Anterior cingulate cortex (tissue), 58 donors: ENCODE results near the gene NUTM1.

Experiments used
- DNase-seq, 58 donors: peaks; one replicate each; lab custom pipeline; 2025; lab: John Stamatoyannopoulos, UW

The NUTM1 gene, protein sequence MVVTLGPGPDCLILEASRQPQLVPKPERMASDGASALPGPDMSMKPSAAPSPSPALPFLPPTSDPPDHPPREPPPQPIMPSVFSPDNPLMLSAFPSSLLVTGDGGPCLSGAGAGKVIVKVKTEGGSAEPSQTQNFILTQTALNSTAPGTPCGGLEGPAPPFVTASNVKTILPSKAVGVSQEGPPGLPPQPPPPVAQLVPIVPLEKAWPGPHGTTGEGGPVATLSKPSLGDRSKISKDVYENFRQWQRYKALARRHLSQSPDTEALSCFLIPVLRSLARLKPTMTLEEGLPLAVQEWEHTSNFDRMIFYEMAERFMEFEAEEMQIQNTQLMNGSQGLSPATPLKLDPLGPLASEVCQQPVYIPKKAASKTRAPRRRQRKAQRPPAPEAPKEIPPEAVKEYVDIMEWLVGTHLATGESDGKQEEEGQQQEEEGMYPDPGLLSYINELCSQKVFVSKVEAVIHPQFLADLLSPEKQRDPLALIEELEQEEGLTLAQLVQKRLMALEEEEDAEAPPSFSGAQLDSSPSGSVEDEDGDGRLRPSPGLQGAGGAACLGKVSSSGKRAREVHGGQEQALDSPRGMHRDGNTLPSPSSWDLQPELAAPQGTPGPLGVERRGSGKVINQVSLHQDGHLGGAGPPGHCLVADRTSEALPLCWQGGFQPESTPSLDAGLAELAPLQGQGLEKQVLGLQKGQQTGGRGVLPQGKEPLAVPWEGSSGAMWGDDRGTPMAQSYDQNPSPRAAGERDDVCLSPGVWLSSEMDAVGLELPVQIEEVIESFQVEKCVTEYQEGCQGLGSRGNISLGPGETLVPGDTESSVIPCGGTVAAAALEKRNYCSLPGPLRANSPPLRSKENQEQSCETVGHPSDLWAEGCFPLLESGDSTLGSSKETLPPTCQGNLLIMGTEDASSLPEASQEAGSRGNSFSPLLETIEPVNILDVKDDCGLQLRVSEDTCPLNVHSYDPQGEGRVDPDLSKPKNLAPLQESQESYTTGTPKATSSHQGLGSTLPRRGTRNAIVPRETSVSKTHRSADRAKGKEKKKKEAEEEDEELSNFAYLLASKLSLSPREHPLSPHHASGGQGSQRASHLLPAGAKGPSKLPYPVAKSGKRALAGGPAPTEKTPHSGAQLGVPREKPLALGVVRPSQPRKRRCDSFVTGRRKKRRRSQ

DNA sequence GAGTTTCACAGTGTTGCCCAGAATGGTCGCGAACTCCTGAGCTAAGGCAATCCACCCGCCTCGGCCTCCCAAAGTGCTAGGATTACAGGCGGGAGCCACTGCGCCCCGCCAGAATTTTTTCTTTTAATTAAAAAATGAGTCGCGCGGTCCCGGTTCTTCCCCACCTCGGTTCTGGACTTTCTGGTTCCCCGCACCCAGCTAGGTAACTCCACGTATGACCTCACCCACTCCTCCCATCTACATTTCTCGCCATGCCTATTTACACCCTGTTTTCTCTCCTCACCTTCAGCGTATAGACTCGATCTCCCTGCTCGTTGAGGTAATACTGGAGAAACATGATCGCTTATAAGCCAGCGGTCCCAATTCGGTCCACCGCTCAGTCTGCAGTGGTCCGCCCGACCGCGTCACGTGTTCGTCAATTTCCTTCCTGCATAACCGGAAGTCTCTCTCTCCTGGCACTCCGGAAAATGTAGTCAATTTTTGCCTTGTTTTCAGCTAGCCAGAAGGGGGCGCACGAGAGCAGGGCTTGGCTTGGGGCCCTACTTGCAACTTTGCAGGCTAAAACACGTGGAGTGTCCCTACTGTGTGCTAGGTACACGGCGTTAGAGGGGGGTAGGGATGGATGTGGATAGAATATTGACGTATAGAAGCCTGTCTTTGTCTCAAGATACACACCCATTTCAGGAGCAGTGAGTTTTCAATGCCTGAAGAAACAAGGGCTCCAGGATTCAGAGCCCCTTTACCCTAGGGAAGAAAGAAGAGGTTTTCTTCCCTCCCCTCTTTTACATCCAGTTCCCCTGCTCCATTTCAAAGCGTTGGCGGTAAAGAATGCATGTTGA is at the start of gene NUTM1, which contains the start of gene NOP10:
NUTM1 (plus strand) TSS at position 579 of the 839 bp plus-strand sequence. CDS start 382 bp downstream, outside the sequence.
NOP10 (minus strand) TSS at position 400 of the 839 bp plus-strand sequence; CDS start at position 337, 63 bp downstream.
- peak in 57 of 58 donors; percentile 19 to 94 (median 86) for DNase-seq

DNA sequence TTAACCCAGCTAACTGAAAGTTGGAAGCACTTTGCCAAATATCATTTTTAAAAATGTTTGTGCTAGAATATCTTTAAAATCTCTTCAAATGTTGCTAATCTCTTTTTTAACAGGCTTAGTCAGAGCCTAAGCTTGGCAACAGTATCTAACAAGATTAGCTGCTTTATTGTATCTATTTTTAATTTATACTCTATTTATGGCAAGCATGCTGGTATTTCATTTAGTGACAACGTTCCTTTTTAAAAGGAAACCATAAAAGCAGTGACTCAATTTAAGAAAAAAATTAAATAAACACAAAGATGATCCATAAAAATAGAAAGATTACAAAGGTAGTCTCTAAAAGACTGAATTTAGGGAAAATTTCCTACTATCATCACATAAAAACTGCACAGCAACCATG is 46.1 kb upstream of the NUTM1 start:
- DNase-seq: no peak

DNA sequence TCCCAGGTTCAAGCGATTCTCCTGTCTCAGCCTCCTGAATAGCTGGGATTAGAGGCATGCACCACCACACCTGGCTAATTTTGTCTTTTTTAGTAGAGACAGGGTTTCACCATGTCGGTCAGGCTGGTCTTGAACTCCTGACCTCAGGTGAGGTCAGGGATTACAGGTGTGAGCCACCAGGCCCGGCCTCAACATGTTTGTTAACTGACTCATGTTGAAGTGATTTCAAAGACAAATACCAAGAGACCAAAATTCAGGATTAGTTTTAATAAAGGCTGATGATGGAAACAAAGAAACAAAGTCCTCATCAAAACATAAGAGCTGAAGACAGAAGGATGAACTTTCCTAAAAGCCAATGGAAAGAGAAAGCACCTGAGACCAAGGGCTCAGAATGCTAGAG is 42.1 kb upstream of the NUTM1 start:
- no peak for DNase-seq

DNA sequence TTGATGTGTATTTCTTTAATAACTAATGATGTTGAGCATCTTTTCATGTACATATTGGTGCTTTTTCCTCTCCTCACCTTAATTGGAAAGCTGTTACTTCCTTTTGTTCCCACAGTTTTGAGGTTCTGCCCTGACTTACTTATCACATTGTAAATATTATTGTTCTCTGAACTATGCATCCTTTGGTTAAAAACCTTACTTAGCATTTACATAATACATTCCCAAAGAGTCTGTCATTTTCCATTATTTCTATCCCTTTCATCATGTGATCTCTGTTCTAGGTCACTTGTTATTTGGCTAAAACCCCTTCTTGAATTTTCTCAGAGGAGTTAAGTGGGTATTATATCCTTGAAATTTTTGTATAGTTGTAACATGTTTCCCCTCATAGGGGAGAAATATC is 38.5 kb upstream of the NUTM1 start:
- DNase-seq: no peak

DNA sequence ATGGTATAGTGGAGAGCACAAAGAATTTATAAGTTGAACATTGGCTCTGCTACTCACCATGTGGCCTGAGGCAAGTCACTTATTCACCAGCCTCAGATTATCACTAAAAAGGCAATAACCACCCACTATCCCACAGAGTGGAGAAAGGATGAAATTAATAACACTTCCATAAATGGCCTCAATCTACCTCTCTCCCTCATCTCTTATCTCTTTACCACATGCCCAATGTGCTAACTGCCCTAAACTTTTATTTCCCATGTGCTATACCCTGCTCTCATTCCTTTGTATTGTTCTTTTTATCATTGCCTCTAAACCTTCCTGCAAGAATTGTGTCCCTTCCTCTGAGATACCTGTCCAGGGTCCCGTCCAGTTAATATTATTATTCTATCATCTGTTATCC is 31.6 kb upstream of the NUTM1 start:
- no peak for DNase-seq

DNA sequence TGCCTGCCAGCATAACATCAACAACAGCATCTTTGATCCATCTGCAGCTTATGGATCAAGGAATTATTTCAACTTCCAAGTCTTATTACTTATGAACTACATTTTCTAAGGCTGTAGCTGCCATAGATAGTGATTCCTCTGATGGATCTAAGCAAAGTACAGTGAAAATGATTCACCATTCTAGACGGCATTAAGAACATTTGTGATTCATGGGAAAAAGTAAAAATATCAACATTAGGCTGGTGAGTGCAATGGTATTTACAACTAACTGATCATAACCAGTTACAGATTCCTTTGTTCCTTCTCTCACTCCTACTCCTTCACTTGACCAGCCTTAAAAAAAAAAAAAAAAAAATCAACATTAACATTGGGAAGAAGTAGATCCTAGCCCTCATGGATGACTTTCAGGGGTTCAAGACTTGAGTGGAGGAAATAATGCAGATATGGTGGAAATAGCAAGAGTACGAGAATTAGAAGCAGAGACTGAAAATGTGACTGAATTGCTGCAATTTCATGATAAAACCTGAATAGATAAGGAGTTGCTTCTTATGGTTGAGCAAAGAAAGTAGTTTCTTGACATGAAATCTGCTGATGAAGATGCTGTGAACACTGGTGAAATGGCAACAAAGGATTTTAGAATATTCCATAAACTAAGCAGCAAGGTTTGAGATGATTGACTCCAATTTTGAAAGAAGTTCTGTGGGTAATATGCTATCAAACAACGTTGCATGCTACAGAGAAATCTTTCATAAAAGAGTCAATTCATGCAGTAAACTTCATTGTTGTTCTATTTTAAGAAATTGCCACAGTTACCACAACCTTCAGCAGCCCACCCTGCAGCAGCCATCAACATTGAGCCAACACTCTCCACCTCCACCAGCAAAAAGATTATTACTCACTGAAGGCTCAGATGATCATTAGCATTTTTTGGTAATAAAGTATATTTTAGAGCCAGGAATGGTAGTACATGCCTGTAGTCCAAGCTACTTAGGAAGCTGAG is 28.3 kb upstream of the NUTM1 start:
- no peak for DNase-seq

DNA sequence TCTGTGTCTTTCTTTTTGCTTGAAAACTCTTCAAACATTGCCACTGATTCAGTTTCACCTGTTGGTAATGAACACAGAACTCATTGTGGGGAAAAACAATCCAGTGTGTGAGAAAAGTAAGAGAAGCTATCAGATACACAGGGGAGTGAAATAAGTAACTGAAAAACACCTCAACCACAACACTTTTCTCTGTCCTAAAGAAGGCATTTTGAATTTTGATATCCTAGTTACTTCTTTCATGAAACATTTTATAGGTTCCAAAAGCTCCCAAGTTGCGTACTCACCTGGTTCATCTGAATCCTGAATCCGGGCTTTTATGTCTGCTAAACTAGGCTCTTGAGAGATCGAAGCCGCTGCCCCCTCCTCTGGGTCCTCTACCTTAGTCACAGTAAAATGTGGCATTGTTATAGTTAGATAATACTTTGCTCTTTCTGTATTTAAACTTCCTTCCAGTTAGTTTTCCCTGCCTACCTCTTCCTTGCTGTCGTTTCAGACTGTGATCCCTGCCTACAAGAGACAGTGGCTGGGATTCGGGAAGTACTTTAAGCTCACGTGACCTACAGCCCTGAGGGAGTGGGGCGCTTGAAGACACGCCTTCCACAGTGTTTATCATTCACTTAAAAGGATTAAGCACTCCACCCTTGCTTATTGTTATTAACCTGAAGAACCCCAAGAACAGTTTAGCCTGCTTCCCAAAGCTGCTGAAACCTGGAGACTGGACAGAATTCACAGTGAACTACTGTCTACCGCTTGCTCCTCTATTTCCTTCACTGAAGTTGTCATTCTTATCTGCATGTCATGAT is 24.6 kb upstream of the NUTM1 start:
- DNase-seq: peak in 4 of 58 donors; percentile 3 to 29 (median 8)

DNA sequence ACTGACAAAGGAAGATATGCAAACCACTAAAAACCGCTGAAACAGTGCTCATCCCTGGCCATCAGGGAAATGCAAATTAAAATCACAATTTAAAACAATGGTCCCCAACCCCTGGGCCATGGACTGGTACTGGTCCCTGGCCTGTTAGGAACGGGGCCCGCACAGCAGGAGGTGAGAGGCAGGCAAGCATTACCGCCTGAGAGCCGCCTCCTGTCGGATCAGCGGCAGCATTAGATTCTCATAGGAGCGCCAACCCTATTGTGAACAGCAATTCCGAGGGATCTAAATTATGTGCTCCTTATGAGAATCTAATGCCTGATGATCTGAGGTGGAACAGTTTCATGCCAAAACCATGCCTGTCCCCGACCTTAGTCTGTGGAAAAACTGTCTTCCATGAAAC is 19.9 kb upstream of the NUTM1 start:
- no peak for DNase-seq

DNA sequence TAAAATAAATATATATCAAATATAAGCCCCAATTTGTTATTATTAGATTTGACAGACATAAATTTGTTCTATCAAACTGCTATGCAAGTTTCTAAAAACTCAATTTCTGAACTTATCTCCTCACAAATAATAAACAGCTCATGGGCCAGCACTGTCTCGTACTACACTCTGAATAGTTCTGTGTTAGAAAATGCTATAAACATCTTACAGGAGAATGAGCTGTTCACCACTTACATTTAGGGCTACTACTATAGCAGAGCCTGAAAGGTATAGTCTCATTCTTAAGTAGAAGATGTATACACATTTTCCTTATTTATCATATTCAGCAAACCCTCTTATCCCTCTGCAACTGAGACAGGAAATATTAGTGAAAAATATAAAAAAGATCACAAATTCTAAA is 18.2 kb upstream of the NUTM1 start:
- DNase-seq: no peak

DNA sequence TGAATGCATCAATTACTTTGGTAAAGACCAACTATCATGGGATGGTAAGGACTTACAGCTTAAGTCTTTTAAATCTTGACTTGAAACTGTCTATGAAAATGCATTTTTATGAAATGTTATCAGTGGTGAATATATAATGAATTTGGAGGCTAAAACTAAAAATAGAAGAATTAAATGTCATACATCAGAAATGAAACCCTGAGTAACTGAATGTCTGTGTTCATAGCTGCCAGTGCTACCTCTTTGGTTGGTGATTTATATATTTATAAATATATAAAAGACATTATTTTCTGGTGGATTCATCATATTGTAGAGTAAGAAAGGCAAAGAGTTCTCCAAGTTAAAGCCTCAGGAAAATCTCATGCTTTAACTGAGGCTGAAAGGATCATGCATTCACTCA is 17.7 kb upstream of the NUTM1 start:
- DNase-seq: no peak

DNA sequence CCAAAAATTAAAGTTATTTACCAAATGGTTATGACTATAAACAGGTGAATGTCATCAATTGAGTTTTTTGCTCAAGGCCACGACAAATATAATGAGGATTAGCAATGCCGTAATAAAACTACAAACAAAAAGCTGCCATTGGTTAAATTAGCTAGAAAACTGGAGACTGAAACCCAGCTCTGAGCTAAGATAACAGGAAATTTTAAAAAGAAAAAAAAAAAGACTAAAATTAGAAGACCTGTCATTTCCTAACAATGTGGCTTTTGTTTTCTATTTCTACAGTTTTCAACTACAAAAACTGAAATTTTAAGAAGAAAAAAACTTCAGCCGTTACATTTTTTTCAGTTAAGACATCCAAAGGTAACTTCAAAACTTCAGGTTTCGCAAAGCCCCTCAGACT is 15.2 kb upstream of the NUTM1 start:
- DNase-seq: no peak

DNA sequence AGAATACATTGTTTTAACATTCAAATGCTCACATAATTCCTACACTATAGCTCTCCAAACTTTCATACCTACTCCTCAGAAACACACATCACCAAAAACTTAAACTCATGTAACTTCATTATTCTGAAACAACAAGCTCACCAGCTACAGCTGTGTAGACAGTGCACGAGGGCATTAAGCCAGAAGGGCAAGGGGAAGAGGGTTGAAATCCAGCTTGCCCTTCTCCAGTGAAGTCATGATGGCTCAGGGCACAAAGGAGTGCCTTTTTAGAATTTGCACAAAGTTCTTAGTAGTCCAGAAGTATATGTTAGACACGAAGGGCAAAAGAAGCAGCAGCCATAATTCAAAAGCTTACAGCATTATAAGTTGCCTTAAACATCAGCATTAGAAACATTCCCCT is 14.1 kb upstream of the NUTM1 start:
- DNase-seq: no peak

DNA sequence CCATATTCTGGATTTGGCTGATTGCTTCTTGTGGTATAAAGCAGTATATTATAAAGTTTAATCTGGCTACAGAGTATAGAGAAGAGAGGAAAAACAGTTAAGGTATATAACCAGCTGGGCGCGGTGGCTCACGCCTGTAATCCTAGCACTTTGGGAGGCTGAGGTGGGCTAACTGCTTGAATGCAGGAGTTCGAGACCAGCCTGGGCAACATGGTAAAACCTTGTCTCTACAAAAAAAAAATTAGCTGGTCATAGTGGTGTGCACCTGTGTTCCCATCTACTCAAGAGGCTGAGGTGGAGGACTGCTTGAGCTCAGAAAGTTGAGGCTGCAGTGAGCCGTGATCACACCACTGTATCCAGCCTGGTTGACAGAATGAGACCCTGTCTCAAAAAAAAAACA is 12.8 kb upstream of the NUTM1 start:
- DNase-seq: no peak

DNA sequence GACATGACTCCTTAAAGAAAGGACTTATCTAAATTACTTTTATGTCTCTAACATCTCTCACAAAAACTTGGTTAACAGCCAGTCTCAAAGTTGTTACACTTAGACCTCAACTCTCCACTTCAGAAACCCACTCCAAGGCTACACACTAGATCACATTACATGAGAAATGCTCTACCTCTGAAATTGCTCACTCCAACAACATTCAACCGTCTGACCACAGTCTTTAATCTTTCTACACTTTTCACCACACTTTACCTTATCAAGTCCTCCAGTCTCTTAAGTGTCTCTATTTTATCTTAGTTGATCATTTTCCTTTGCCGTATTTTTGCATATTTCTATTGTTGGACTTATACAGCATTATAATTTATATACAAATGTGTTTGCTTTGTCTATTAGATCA is 11.3 kb upstream of the NUTM1 start:
- no peak for DNase-seq

DNA sequence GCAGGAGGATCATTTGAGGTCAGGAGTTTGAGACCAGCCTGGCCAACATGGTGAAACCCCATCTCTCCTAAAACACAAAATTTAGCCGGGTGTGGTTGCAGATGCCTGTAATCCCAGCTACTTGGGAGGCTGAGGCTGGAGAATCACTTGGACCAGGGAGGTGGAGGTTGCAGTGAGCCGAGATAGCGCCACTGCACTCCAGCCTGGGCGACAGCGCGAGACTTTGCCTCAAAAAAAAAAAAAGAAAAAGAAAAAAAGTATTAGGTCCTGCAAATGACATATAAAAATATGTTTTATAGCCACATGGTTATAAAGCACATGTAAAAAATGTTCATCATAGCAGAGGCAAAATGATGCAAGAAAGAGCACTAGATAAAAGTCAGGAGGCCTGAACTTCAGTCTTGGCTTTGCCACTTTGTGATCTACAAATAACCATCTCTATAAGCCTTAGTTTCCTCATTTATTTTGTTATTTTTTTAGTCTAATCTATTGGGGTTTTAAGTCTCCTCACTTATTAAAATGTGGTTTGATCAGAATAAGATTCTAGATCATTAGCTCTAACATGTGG is 10.5 kb upstream of the NUTM1 start:
- no peak for DNase-seq

DNA sequence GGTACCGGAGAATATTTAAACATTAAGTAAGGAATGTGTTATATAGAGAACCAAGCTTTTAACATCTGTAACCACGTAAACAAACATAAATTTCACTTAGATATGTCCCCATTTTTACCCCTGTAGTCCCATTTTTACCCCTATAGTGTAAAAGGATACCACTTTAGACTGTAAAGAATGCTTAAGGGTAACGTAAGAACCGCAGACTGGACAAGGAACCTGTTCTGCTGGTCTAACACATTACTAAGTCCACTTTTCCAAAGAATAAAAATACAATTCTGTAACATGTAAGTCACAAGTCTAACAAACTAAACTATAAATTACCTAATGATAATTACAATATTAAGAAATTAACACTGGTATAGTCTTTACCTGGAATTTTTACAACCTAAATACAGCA is 8.4 kb upstream of the NUTM1 start:
- DNase-seq: no peak
